Activated CD4-positive, alpha-beta T cell treated with anti-CD3 and anti-CD28 coated beads, Interleukin-2, amount 50 U/mL, for 1 hour (primary cell): Measurements from ENCODE around the gene CASQ1.

Source experiments
- DNase-seq: peaks from one replicate; pipeline ENCODE4 v3.0.0-alpha.2; 2020

CASQ1 gene

DNA sequence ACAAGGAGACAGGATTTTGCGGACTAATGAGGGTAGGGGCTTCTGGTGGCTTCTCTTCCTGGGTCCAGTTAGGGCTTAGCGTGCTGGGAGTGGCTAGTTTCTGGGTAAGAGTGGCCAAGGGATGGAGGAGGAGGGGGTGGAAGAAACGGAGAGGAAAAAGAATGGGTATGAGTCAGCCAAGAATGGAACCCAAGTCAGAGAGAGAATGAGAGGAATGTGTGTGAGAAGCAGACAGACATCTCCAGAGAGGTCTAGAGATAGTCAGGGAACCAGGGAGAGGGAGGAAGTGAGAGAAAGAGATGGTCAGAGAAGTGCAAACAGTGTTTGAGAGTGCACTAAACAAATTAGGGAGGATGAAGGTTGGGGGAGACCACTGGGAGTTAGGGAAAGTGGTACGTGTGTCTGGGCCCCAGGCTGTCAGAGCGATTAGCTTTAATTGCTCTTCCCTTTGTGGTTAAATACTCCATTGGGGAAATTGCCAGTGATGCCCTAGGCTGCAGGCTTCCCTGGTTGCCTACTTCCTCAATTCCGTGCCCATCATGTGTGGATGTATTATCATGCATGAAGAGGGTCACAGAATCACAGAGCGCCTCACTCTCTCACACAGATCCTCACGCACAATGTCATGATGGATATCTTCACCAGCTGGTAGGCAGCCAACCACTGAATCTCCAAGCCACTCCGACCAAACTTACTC is 16.2 kb downstream of the CASQ1 start:
- no peak for DNase-seq

DNA sequence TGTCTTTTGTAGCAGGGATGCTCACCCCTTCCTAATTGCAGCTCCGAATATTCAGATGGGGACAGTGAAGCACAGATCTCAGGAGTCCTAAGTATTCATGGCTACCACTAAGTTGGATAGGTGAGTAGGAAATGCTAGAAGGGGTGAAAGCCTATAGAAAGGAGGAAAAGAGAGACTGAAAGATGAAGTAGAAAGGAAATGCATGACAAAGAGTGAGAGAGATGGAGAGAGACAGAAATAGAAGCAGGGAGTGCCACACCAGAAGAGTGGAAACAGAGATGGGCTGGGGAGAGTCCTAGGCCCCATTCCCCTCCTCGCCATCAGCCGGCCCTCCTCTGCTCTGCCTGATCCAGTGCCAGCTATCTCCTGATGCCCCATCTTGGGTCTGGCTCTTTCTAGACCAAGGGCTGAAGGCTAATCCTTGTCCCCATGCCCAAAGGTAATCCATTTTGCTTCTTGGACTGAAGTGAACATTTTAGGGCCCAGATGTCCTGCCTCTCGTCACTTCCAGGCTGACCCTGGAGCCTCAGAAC is 16.8 kb downstream of the CASQ1 start:
- DNase-seq, result no peak

- no peak for DNase-seq
These were observed 17.6 kb downstream of the CASQ1 start for GRCh38 chr1:160207771-160208556.

- no peak for DNase-seq
These were observed 18.4 kb downstream of the CASQ1 start for GRCh38 chr1:160208557-160209320.

- DNase-seq, result no peak
These were observed 19.1 kb downstream of the CASQ1 start for GRCh38 chr1:160209321-160210046.

DNA sequence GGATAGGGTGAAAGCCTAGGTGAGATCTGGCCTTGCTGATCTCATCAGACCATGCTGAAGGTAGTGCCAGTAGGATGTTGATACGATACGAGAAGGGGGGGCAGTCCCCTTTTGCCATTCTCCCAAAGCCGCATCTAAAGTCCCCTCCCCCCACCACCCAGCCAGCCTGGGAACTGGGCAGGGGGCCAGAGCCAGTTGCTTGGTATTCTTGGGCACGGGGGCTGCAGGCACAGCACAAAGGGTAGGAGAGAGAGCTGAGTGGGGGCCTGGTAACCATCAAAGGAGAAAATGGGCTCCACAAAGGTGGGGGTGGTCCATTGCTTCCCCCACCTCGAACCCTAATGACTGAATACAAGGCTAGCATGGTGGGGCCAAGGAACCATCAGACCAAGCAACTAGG is 20.2 kb downstream of the CASQ1 start:
- DNase-seq, result no peak

GRCh38 chr1:160211046-160211790 is 20.8 kb downstream of the CASQ1 start:
- no peak for DNase-seq

GRCh38 chr1:160214481-160215140 is 24.2 kb downstream of the CASQ1 start:
- no peak for DNase-seq

- no peak for DNase-seq
These were observed 25.9 kb downstream of the CASQ1 start for GRCh38 chr1:160216301-160216700.

DNA sequence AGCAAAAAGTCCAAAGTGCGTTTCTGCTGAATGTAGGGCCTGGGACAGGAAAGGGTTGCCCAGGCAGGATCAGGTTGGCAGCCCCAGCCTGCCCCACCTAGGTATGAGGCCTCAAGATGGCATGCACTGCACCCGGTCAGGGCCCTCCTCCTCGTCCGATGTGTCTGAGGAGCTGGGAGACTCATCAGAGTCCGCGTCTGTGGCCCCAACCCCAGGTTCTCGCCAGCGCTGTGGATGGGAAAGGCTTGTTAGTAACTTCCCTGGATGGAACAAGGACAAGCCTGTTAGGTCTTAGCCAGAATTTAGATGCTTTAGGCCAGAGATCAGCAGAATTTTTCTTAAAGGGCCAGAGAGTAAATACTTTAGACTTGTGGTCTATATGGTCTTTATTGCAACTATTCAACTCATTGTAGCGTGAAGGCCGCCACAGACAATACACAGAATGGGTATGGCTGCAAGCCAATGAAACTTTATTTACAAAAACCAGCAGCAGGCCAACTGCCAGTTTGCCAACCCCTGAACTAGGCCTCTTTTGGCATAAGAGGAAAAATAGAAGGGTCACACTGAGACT is 27.2 kb downstream of the CASQ1 start:
- no peak for DNase-seq

DNA sequence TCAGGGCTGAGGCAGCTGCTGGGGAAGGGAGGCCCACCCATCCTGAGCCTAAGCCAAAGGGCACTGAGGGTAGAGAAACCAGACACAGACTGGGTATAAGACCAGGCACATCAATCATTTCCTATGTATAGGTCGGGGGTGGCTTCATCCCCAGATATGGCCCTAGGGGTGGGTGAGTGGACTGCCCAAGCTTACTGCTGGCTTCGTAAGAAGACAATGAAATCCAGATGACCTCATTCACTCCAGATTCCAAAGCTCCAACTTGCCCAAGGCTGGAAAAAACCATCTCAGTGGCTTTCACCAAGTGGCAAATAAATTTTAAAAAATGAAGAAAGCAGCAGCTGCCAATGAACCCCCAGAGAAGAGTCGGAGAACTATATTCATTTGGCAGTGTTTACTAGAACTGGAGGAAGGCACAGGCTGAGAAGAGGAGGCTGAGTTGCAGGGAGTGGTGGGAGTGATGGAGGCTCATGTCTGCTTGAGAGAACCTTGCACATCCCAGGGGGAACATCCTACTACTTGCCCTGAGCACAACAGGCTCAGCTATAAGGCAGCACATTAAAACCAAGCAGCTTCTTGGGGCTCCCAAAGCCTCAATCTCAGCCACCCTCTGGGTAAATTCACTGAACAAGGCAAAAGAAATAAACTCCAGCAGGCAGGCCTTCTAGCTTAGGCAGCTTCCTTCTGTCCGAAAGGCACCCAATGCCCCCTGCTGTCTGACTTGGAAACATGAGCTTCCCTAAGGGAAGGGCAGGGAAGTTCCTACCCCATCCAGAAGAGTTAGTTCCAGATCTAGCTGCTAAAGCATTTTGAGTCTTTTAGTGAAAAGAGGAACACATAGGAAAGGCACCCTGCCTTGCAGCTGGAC is 28.9 kb downstream of the CASQ1 start:
- no peak for DNase-seq

GRCh38 chr1:160220301-160220700 is 29.9 kb downstream of the CASQ1 start:
- no peak for DNase-seq

DNA sequence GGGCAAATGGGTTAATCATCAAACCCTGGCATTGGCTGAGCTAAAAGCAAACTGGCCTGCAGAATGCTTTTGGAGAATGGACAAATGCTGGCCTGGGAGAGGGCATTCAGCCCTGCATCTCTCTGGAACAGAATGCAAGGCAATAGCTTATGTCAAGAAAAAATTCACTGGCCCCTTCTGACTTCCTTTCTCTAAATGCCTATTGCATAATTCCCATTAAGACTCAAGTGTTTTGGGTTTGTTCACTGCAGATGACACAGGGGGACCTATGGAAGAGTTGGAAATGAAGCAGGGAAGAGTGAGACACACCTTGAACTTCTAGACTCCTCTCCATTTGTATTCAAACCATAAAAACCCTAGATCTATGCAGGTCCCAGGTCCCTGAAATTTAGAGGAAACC is 30.7 kb downstream of the CASQ1 start:
- DNase-seq, result no peak

- DNase-seq, result no peak
These were observed 32.2 kb downstream of the CASQ1 start for GRCh38 chr1:160222546-160222945.

DNA sequence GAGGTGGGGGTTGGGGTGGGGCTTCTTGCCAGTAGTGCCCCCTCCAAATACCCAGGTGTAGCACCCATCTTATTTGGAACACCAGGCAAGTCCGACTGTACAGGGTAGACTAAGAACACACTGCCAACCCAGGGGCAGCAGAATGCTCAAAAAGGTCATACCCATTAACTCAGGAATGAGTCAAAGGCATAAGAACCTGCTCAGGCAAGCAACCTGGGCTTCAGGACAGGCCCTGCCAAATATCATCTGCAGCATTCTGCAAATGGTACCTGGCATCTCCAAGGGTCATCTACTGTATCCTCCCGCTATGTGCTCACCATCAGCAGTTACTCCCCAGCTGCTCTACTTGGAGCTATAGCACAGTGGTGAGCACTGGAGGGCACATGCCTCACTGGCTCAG is 34.2 kb downstream of the CASQ1 start:
- no peak for DNase-seq

- DNase-seq, result no peak
These were observed 35.0 kb downstream of the CASQ1 start for GRCh38 chr1:160225345-160225744.

DNA sequence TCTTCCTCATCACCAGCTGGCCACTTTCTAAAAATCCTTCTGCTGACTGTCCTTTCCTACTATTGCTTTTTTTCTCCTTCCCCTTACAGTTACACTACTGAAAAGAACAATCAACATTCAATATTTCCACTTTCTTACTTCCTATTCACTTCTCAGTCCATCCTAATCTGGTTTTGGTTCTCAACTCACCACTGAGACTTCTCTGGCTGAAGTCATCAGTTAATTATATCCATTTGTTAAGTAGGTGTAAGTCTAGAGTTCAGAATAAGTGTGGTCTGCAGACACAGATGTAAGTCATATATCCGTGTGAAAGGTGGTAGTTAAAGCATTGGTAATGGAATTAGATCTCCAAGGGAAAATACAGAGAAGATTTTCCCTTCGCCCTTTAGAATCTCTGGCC is 36.2 kb downstream of the CASQ1 start:
- DNase-seq, result no peak

GRCh38 chr1:160227034-160227433 is 36.7 kb downstream of the CASQ1 start:
- DNase-seq, result no peak

- DNase-seq, result no peak
These were observed 37.2 kb downstream of the CASQ1 start for GRCh38 chr1:160227561-160227960.

- no peak for DNase-seq
These were observed 38.1 kb downstream of the CASQ1 start for GRCh38 chr1:160228431-160228830.
